Activated CD4-positive, alpha-beta T cell treated with anti-CD3 and anti-CD28 coated beads for 36 hours (primary cell): ENCODE data around the gene ROR1. TPM values are rescaled to one million over a fixed set of nuclear protein-coding genes. Genes with fewer than 3 reads are reported as not detected.

Experiments used
- ATAC-seq: fragments of 200-7000 bp; cut with Tn5 transposase; one replicate; pipeline ENCODE4 v1.10.0; 2021; ENCODE audit warnings: mild to moderate bottlenecking, moderate library complexity
- CTCF ChIA-PET: fragments of 350-600 bp; sonication (Branson Sonifier 250); formaldehyde crosslinking; loops from one replicate; lab custom pipeline; 2021; ENCODE audit warnings: antibody characterized with exemption; lab: Charles Lee
- POLR2A ChIA-PET: fragments of 350-600 bp; sonication (Branson Sonifier 250); formaldehyde crosslinking; loops from one replicate; lab custom pipeline; 2021; ENCODE audit warnings: antibody characterized with exemption, inconsistent platforms; lab: Charles Lee
- DNase-seq: peaks from one replicate; pipeline ENCODE4 v3.0.0-alpha.2; 2020
- H3K27ac Mint-ChIP-seq: one replicate; pipeline ENCODE4 v1.8.0; 2021; ENCODE audit warnings: mixed read lengths
- H3K27me3 Mint-ChIP-seq: one replicate; pipeline ENCODE4 v1.8.0; 2021; ENCODE audit warnings: mixed read lengths
- H3K36me3 Mint-ChIP-seq: one replicate; pipeline ENCODE4 v1.8.0; 2021; ENCODE audit warnings: low read depth, mixed read lengths
- H3K4me1 Mint-ChIP-seq: one replicate; pipeline ENCODE4 v1.8.0; 2021; ENCODE audit warnings: mixed read lengths
- H3K4me3 Mint-ChIP-seq: one replicate; pipeline ENCODE4 v1.8.0; 2021; ENCODE audit warnings: mild to moderate bottlenecking, moderate library complexity, mixed read lengths
- H3K9me3 Mint-ChIP-seq: one replicate; pipeline ENCODE4 v1.8.0; 2021; ENCODE audit warnings: low read depth, mixed read lengths
- intact Hi-C, 2 experiments: fragments of 100-400 bp; cut with DNase I in 1 of 2; cut with micrococcal nuclease in 1 of 2; formaldehyde crosslinking; loops; one replicate each; pipeline versions ENCODE4 v1.14.2 to v1.15.1; 2022 to 2024; cut with DNase I, micrococcal nuclease
- total RNA-seq, 2 experiments: library from RNA; stranded (reverse); gene quantifications; one replicate each; pipeline ENCODE4 v1.2.3, GENCODE V29; 2021

The ROR1 gene
- total RNA-seq, 2 experiments from 2014 or later, result 0.21 TPM; not detected in 1

- no peak for DNase-seq
- Mint-ChIP-seq H3K27me3 (peaks cover 2% of the 10 kb centered on the region), H3K27ac (no peak overlapping the region), H3K9me3 (no peaks in the 10 kb centered on the region), H3K36me3 (no peaks in the 10 kb centered on the region), H3K4me1 (peaks cover under 1% of the 10 kb centered on the region), H3K4me3 (no peak overlapping the region)
- POLR2A ChIA-PET, result no interaction called here
- intact Hi-C loops, result no loop called here
- CTCF ChIA-PET, result interaction anchor here (0.6 kb wide), 1 partner anchor 165 kb away, joined by 3 read pairs; no protein-coding TSS in a partner anchor
- ATAC-seq, result no peak
Measured at GRCh38 chr1:63971557-63971956, 197.7 kb downstream of the ROR1 start.

- DNase-seq, result no peak
- ATAC-seq, result no peak
- no peak overlapping the region for H3K4me3 Mint-ChIP-seq
- H3K36me3 Mint-ChIP-seq, result no peaks in the 10 kb centered on the region
- no peaks in the 10 kb centered on the region for H3K27me3 Mint-ChIP-seq
- no peaks in the 10 kb centered on the region for H3K9me3 Mint-ChIP-seq
- ChIA-PET CTCF (interaction anchor here (0.6 to 0.7 kb wide), 2 partner anchors 128 to 281 kb away, joined by 3 read pairs; no protein-coding TSS in a partner anchor), POLR2A (no interaction called here)
- no peaks in the 10 kb centered on the region for H3K4me1 Mint-ChIP-seq
- H3K27ac Mint-ChIP-seq, result no peak overlapping the region
- intact Hi-C loops, result no loop called here
Measured at GRCh38 chr1:63973005-63973419, 199.2 kb downstream of the ROR1 start.

- POLR2A ChIA-PET, result interaction anchor here (0.7 kb wide), 1 partner anchor 42 kb away, joined by 5 read pairs; no protein-coding TSS in a partner anchor
- DNase-seq, result no peak
- Mint-ChIP-seq H3K27me3 (no peaks in the 10 kb centered on the region), H3K4me1 (no peaks in the 10 kb centered on the region), H3K4me3 (no peak overlapping the region), H3K27ac (no peak overlapping the region), H3K36me3 (no peaks in the 10 kb centered on the region), H3K9me3 (no peaks in the 10 kb centered on the region)
- no peak for ATAC-seq
- intact Hi-C loops, result no loop called here
- CTCF ChIA-PET, result interaction anchor here (0.6 kb wide), 1 partner anchor 183 kb away, joined by 3 read pairs; no protein-coding TSS in a partner anchor
Measured at GRCh38 chr1:63974966-63975365, 201.1 kb downstream of the ROR1 start.

GRCh38 chr1:63975481-63975880, 201.7 kb downstream of the ROR1 start:
- Mint-ChIP-seq H3K36me3 (no peaks in the 10 kb centered on the region), H3K27me3 (no peaks in the 10 kb centered on the region), H3K4me1 (no peaks in the 10 kb centered on the region), H3K27ac (no peak overlapping the region), H3K9me3 (no peaks in the 10 kb centered on the region), H3K4me3 (no peak overlapping the region)
- CTCF ChIA-PET, result interaction anchor here (0.6 kb wide), 1 partner anchor 182 kb away, joined by 3 read pairs; no protein-coding TSS in a partner anchor
- POLR2A ChIA-PET, result no interaction called here
- intact Hi-C loops, result no loop called here
- ATAC-seq, result no peak
- DNase-seq, result no peak

- H3K4me3 Mint-ChIP-seq, result no peak overlapping the region
- DNase-seq (no peak), ATAC-seq (no peak)
- ChIA-PET POLR2A (no interaction called here), CTCF (no interaction called here)
- no peaks in the 10 kb centered on the region for H3K36me3 Mint-ChIP-seq
- H3K27ac Mint-ChIP-seq, result no peak overlapping the region
- no peaks in the 10 kb centered on the region for H3K4me1 Mint-ChIP-seq
- intact Hi-C loops, result no loop called here
- no peaks in the 10 kb centered on the region for H3K27me3 Mint-ChIP-seq
- H3K9me3 Mint-ChIP-seq, result no peaks in the 10 kb centered on the region
Measured at GRCh38 chr1:63976006-63976405, 202.2 kb downstream of the ROR1 start.

- Mint-ChIP-seq H3K4me3 (no peak overlapping the region), H3K9me3 (no peaks in the 10 kb centered on the region), H3K27ac (no peak overlapping the region), H3K27me3 (no peaks in the 10 kb centered on the region), H3K36me3 (no peaks in the 10 kb centered on the region), H3K4me1 (no peaks in the 10 kb centered on the region)
- DNase-seq (no peak), ATAC-seq (no peak)
- ChIA-PET CTCF (interaction anchor here (0.6 kb wide), 1 partner anchor 28 kb away, joined by 3 read pairs; no protein-coding TSS in a partner anchor), POLR2A (no interaction called here)
- intact Hi-C loops, result no loop called here
Measured at GRCh38 chr1:63977466-63977865, 203.6 kb downstream of the ROR1 start.

GRCh38 chr1:63980740-63981407, 207.1 kb downstream of the ROR1 start:
- no peak for ATAC-seq

GRCh38 chr1:63981408-63981773, 207.6 kb downstream of the ROR1 start:
- ChIA-PET CTCF (no interaction called here), POLR2A (no interaction called here)
- intact Hi-C loops, result no loop called here
- Mint-ChIP-seq H3K36me3 (no peaks in the 10 kb centered on the region), H3K27ac (no peak overlapping the region), H3K9me3 (no peaks in the 10 kb centered on the region), H3K27me3 (no peaks in the 10 kb centered on the region), H3K4me1 (no peaks in the 10 kb centered on the region), H3K4me3 (no peak overlapping the region)
- DNase-seq, result no peak
- ATAC-seq, result no peak

More at GRCh38 chr1:63980740-63981407, 207.1 kb downstream of the ROR1 start:
- no peaks in the 10 kb centered on the region for H3K9me3 Mint-ChIP-seq
- no peak overlapping the region for H3K27ac Mint-ChIP-seq
- H3K4me1 Mint-ChIP-seq, result no peaks in the 10 kb centered on the region
- DNase-seq, result no peak
- H3K4me3 Mint-ChIP-seq, result no peak overlapping the region
- ChIA-PET CTCF (interaction anchor here (0.7 kb wide), 1 partner anchor 118 kb away, joined by 3 read pairs; no protein-coding TSS in a partner anchor), POLR2A (no interaction called here)
- intact Hi-C loops, result no loop called here
- no peaks in the 10 kb centered on the region for H3K27me3 Mint-ChIP-seq
- H3K36me3 Mint-ChIP-seq, result no peaks in the 10 kb centered on the region

GRCh38 chr1:63982201-63982600, 208.4 kb downstream of the ROR1 start:
- POLR2A ChIA-PET, result no interaction called here
- DNase-seq, result no peak
- intact Hi-C loops, result no loop called here
- no peak for ATAC-seq
- no peaks in the 10 kb centered on the region for H3K36me3 Mint-ChIP-seq
- CTCF ChIA-PET, result no interaction called here
- H3K27ac Mint-ChIP-seq, result no peak overlapping the region
- no peaks in the 10 kb centered on the region for H3K9me3 Mint-ChIP-seq
- H3K27me3 Mint-ChIP-seq, result no peaks in the 10 kb centered on the region
- no peak overlapping the region for H3K4me3 Mint-ChIP-seq
- H3K4me1 Mint-ChIP-seq, result no peaks in the 10 kb centered on the region

GRCh38 chr1:63983391-63984256, 209.8 kb downstream of the ROR1 start:
- intact Hi-C loops, result no loop called here
- ChIA-PET CTCF (interaction anchor here (0.7 kb wide), 1 partner anchor 284 kb away, joined by 3 read pairs; no protein-coding TSS in a partner anchor), POLR2A (interaction anchor here (0.6 kb wide), 1 partner anchor 452 kb away, joined by 4 read pairs; no protein-coding TSS in a partner anchor)
- Mint-ChIP-seq H3K9me3 (no peaks in the 10 kb centered on the region), H3K4me3 (no peak overlapping the region), H3K4me1 (no peaks in the 10 kb centered on the region), H3K27me3 (no peaks in the 10 kb centered on the region), H3K36me3 (no peaks in the 10 kb centered on the region), H3K27ac (no peak overlapping the region)
- ATAC-seq, result no peak
- DNase-seq, result no peak

- Mint-ChIP-seq H3K27me3 (no peaks in the 10 kb centered on the region), H3K27ac (no peak overlapping the region), H3K4me3 (no peak overlapping the region), H3K36me3 (no peaks in the 10 kb centered on the region), H3K9me3 (no peaks in the 10 kb centered on the region), H3K4me1 (no peaks in the 10 kb centered on the region)
- ChIA-PET POLR2A (interaction anchor here (0.6 kb wide), 1 partner anchor 453 kb away, joined by 4 read pairs; no protein-coding TSS in a partner anchor), CTCF (interaction anchor here (0.5 to 1.1 kb wide), 2 partner anchors 10 to 159 kb away, joined by 3 to 4 read pairs; no protein-coding TSS in a partner anchor)
- ATAC-seq, result no peak
- no peak for DNase-seq
- intact Hi-C loops, result no loop called here
Measured at GRCh38 chr1:63984257-63984929, 210.6 kb downstream of the ROR1 start.
